Neural cell (in vitro differentiated cells): ENCODE data around the gene NCK2. TPM values are rescaled to one million over a fixed set of nuclear protein-coding genes. Genes with fewer than 3 reads are reported as not detected.

ENCODE experiments used
- H2AFZ ChIP-seq: fragments of 200-600, 300-800 bp; sonication (generic), shearing (Covaris generic); 2 replicates; pipeline ENCODE4 v1.6.0; 2014; ENCODE audit warnings: low read depth, mild to moderate bottlenecking, antibody characterized with exemption, low read length, moderate library complexity
- H3F3A ChIP-seq: fragments of 200-600 bp; shearing (Covaris generic); 2 replicates; pipeline ENCODE4 v1.6.1; 2016; ENCODE audit warnings: mild to moderate bottlenecking, moderate library complexity, mixed read lengths, antibody characterized with exemption, low read length; ENCODE audit not compliant: insufficient read depth, poor library complexity, severe bottlenecking
- H3K27ac ChIP-seq: fragments of 200-600, 300-800 bp; sonication (generic), shearing (Covaris generic); 2 replicates; pipeline ENCODE4 v1.5.1; 2014; ENCODE audit warnings: mild to moderate bottlenecking, low read length, moderate library complexity
- H3K27me3 ChIP-seq: fragments of 300-800, 200-600 bp; sonication (generic), shearing (Covaris generic); 2 replicates; pipeline ENCODE4 v1.6.0; 2014; ENCODE audit warnings: mild to moderate bottlenecking, low read depth, low read length, moderate library complexity; ENCODE audit not compliant: insufficient read depth
- H3K36me3 ChIP-seq: fragments of 300-800, 200-600 bp; sonication (generic), shearing (Covaris generic); 2 replicates; pipeline ENCODE4 v1.5.1; 2014; ENCODE audit warnings: mild to moderate bottlenecking, antibody characterized with exemption, low read length, moderate library complexity; ENCODE audit not compliant: insufficient read depth
- H3K4me2 ChIP-seq: fragments of 300-800, 200-600 bp; sonication (generic), shearing (Covaris generic); 2 replicates; pipeline ENCODE4 v1.6.0; 2014; ENCODE audit warnings: mild to moderate bottlenecking, low read length
- H3K4me3 ChIP-seq: fragments of 300-800, 200-600 bp; sonication (generic), shearing (Covaris generic); 2 replicates; pipeline ENCODE4 v1.5.1; 2014; ENCODE audit warnings: mild to moderate bottlenecking, low read length, moderate library complexity
- H3K79me2 ChIP-seq: fragments of 200-600 bp; shearing (Covaris generic); replicated peaks from 2 replicates; pipeline ENCODE4 v1.6.0; 2014; ENCODE audit warnings: mild to moderate bottlenecking, low read length, moderate library complexity; ENCODE audit not compliant: insufficient read depth
- H3K9ac ChIP-seq: fragments of 300-800, 200-600 bp; sonication (generic), shearing (Covaris generic); 2 replicates; pipeline ENCODE4 v1.6.1; 2016; ENCODE audit warnings: mild to moderate bottlenecking, low read length, mixed read lengths
- H3K9me2 ChIP-seq: fragments of 200-600 bp; shearing (Covaris generic); 2 replicates; pipeline ENCODE4 v1.6.1; 2016; ENCODE audit warnings: mild to moderate bottlenecking, low read length, mixed read lengths; ENCODE audit not compliant: insufficient read depth
- H3K9me3 ChIP-seq: fragments of 200-600, 300-800 bp; sonication (generic), shearing (Covaris generic); 2 replicates; pipeline ENCODE4 v1.6.1; 2016; ENCODE audit warnings: mild to moderate bottlenecking, mixed run types, low read length, moderate library complexity, mixed read lengths
- H4K20me1 ChIP-seq: fragments of 200-600 bp; shearing (Covaris generic); 2 replicates; pipeline ENCODE4 v1.6.1; 2016; ENCODE audit warnings: mild to moderate bottlenecking, mixed run types; ENCODE audit not compliant: insufficient read depth
- EP300 ChIP-seq: fragments of 450-650 bp; conservative IDR thresholded peaks from 2 replicates; pipeline ENCODE4 v1.6.1; 2014; ENCODE audit warnings: antibody characterized with exemption, mild to moderate bottlenecking, moderate library complexity; ENCODE audit not compliant: poor library complexity, severe bottlenecking
- EZH2 ChIP-seq: fragments of 200-600, 300-800 bp; shearing (Covaris generic), sonication (generic); IDR thresholded peaks from 2 replicates; pipeline ENCODE4 v1.6.1; 2014; ENCODE audit warnings: antibody characterized with exemption, low read length, borderline replicate concordance, mild to moderate bottlenecking; ENCODE audit not compliant: insufficient read depth, poor library complexity, severe bottlenecking
- MXI1 ChIP-seq: fragments of 450-650 bp; conservative IDR thresholded peaks from 2 replicates; pipeline ENCODE4 v1.6.1; 2014; ENCODE audit warnings: antibody characterized with exemption, mild to moderate bottlenecking; ENCODE audit not compliant: poor library complexity, severe bottlenecking
- POLR2AphosphoS5 ChIP-seq: IDR thresholded peaks from 2 replicates; pipeline ENCODE4 v1.6.1; 2012
- RAD21 ChIP-seq: fragments of 450-650 bp; conservative IDR thresholded peaks from 2 replicates; pipeline ENCODE4 v1.6.1; 2014; ENCODE audit warnings: antibody characterized with exemption, mild to moderate bottlenecking, moderate library complexity
- SMC3 ChIP-seq: fragments of 450-650 bp; conservative IDR thresholded peaks from 2 replicates; pipeline ENCODE4 v1.6.1; 2014; ENCODE audit warnings: antibody characterized with exemption, mild to moderate bottlenecking, moderate library complexity; ENCODE audit not compliant: poor library complexity
- TAF1 ChIP-seq: IDR thresholded peaks from 2 replicates; pipeline ENCODE4 v1.6.1; 2012; ENCODE audit warnings: low read depth
- polyA plus RNA-seq: library from polyadenylated mRNA; depleted of rRNA; stranded (reverse); fragments of >200 nt; gene quantifications from 2 replicates; pipeline ENCODE4 v1.2.3, GENCODE V29; 2014
- TF ChIP-seq, protein P1 (sequence below): fragments of 450-650 bp; IDR thresholded peaks from 2 replicates; pipeline ENCODE4 v1.5.1; 2014; ENCODE audit warnings: antibody characterized with exemption, mild to moderate bottlenecking, moderate library complexity; ENCODE audit not compliant: poor library complexity, severe bottlenecking
- TF ChIP-seq, protein P2 (sequence below): IDR thresholded peaks from 2 replicates; pipeline ENCODE4 v1.6.1; 2012; ENCODE audit warnings: borderline replicate concordance

The NCK2 gene
- polyA plus RNA-seq, 1 donor from 2014 or later: 49.4 TPM

DNA sequence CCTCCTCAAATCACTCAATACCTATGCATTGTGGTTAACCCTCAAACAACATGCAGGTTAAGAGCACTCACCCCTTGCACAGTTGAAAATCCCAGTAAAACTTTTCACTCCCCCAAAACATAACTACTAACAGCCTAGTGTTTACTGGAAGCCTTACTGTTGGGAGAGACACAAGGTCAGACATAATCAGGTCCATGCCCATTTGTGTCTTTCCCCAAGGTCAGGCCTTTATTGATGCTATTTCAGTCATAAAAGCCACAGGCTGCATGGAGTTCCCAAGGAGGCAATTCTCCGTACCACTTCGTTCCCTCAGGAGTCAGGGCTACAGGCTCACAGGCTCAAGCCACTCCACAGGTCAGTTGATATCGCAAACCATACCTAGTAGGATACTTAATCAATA lies 180.2 kb downstream of the NCK2 start:
- no peak overlapping the region for H3K9ac ChIP-seq
- H2AFZ ChIP-seq: no peak overlapping the region
- no peaks in the 10 kb centered on the region for H3K79me2 ChIP-seq

DNA sequence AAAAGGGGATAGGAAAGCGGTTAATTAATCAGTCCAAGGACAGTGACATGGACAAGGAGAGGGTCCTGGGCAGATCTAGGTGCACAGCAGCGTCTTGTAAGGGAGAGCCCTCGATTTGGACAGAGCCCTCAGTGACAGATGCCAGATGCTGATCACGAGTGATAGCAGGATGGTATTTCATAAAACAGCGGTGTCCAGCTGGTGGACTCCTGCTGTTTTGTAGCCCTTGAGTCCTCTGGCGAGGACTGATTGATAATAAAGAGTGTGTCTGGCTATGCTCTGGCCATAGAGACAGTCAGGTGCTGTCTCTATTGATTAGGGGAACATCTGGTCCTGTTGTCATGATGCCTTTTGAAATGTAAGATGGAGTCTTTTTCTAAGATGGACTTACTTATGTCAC lies 180.7 kb downstream of the NCK2 start:
- H3K4me3 ChIP-seq: no peak overlapping the region
- no peak overlapping the region for H3K9ac ChIP-seq
- no peak overlapping the region for H3K27ac ChIP-seq
- no peaks in the 10 kb centered on the region for H4K20me1 ChIP-seq
- H3F3A ChIP-seq: no peaks in the 10 kb centered on the region
- no peaks in the 10 kb centered on the region for H3K9me3 ChIP-seq
- H3K4me2 ChIP-seq: no peak overlapping the region
- H3K79me2 ChIP-seq: no peaks in the 10 kb centered on the region
- no peaks in the 10 kb centered on the region for H3K36me3 ChIP-seq
- H3K27me3 ChIP-seq: no peaks in the 10 kb centered on the region
- no peak overlapping the region for H2AFZ ChIP-seq
- no peaks in the 10 kb centered on the region for H3K9me2 ChIP-seq
- no peak for TF ChIP-seq POLR2AphosphoS5
- TF ChIP-seq, protein P1, sequence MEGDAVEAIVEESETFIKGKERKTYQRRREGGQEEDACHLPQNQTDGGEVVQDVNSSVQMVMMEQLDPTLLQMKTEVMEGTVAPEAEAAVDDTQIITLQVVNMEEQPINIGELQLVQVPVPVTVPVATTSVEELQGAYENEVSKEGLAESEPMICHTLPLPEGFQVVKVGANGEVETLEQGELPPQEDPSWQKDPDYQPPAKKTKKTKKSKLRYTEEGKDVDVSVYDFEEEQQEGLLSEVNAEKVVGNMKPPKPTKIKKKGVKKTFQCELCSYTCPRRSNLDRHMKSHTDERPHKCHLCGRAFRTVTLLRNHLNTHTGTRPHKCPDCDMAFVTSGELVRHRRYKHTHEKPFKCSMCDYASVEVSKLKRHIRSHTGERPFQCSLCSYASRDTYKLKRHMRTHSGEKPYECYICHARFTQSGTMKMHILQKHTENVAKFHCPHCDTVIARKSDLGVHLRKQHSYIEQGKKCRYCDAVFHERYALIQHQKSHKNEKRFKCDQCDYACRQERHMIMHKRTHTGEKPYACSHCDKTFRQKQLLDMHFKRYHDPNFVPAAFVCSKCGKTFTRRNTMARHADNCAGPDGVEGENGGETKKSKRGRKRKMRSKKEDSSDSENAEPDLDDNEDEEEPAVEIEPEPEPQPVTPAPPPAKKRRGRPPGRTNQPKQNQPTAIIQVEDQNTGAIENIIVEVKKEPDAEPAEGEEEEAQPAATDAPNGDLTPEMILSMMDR: no peak
- TF ChIP-seq, protein P2, sequence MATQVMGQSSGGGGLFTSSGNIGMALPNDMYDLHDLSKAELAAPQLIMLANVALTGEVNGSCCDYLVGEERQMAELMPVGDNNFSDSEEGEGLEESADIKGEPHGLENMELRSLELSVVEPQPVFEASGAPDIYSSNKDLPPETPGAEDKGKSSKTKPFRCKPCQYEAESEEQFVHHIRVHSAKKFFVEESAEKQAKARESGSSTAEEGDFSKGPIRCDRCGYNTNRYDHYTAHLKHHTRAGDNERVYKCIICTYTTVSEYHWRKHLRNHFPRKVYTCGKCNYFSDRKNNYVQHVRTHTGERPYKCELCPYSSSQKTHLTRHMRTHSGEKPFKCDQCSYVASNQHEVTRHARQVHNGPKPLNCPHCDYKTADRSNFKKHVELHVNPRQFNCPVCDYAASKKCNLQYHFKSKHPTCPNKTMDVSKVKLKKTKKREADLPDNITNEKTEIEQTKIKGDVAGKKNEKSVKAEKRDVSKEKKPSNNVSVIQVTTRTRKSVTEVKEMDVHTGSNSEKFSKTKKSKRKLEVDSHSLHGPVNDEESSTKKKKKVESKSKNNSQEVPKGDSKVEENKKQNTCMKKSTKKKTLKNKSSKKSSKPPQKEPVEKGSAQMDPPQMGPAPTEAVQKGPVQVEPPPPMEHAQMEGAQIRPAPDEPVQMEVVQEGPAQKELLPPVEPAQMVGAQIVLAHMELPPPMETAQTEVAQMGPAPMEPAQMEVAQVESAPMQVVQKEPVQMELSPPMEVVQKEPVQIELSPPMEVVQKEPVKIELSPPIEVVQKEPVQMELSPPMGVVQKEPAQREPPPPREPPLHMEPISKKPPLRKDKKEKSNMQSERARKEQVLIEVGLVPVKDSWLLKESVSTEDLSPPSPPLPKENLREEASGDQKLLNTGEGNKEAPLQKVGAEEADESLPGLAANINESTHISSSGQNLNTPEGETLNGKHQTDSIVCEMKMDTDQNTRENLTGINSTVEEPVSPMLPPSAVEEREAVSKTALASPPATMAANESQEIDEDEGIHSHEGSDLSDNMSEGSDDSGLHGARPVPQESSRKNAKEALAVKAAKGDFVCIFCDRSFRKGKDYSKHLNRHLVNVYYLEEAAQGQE: no peak
- TF ChIP-seq SMC3: no peak
- no peak for TF ChIP-seq RAD21
- no peak for TF ChIP-seq EZH2
- TF ChIP-seq EP300: no peak
- TF ChIP-seq TAF1: no peak
- TF ChIP-seq MXI1: no peak

More for the DNA sequence above, 180.2 kb downstream of the NCK2 start:
- no peaks in the 10 kb centered on the region for H3K9me2 ChIP-seq
- no peaks in the 10 kb centered on the region for H3K9me3 ChIP-seq
- no peaks in the 10 kb centered on the region for H3K36me3 ChIP-seq
- H4K20me1 ChIP-seq: no peaks in the 10 kb centered on the region
- no peak overlapping the region for H3K4me3 ChIP-seq
- TF ChIP-seq EZH2: no peak
- no peak for TF ChIP-seq MXI1
- TF ChIP-seq TAF1: no peak
- no peak for TF ChIP-seq POLR2AphosphoS5
- TF ChIP-seq, protein P2: no peak
- TF ChIP-seq RAD21: no peak
- no peak overlapping the region for H3K4me2 ChIP-seq
- no peak overlapping the region for H3K27ac ChIP-seq
- H3F3A ChIP-seq: no peaks in the 10 kb centered on the region
- H3K27me3 ChIP-seq: no peaks in the 10 kb centered on the region
